Activated T-cell treated with anti-CD3 and anti-CD28 coated beads for 1 hour (primary cell): ENCODE data around the gene RASAL2.
"Not testable (repeated sequence)": the region's sequence is repeated elsewhere in the genome, so short reads cannot be mapped to it uniquely, and the experiment has no call there.

Experiments
- DNase-seq: peaks from one replicate; pipeline ENCODE4 v3.0.0-alpha.2; 2020; ENCODE audit warnings: low read depth

The RASAL2 gene

GRCh38 chr1:178283409-178283808, 189.5 kb downstream of the RASAL2 start:
- no peak for DNase-seq

GRCh38 chr1:178284058-178284457, 190.2 kb downstream of the RASAL2 start:
- DNase-seq, result no peak

GRCh38 chr1:178291166-178291565, 197.3 kb downstream of the RASAL2 start:
- DNase-seq, result no peak

- DNase-seq, result no peak
Observed at GRCh38 chr1:178294654-178295053, 200.8 kb downstream of the RASAL2 start.

DNA sequence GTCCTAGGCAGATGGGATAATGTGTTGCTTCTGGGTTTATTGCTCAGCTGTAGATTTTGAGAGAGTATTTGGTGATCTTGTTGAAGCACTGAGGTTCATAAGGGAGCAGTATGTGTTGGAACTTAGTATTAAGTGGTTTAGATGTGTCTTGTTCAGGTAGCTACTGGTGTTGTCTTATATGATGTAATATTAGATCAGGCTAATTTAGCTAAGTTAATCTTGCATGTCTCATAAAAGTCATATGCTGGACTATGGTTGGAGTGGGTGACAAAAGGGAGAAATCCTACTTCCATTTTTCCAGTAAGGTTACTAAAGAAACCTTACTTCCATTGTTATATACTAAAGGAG, 206.4 kb downstream of the RASAL2 start:
- DNase-seq, result no peak

- no peak for DNase-seq
Observed at GRCh38 chr1:178301141-178301540, 207.2 kb downstream of the RASAL2 start.

- DNase-seq, result no peak
Observed at GRCh38 chr1:178307264-178307663, 213.4 kb downstream of the RASAL2 start.

DNA sequence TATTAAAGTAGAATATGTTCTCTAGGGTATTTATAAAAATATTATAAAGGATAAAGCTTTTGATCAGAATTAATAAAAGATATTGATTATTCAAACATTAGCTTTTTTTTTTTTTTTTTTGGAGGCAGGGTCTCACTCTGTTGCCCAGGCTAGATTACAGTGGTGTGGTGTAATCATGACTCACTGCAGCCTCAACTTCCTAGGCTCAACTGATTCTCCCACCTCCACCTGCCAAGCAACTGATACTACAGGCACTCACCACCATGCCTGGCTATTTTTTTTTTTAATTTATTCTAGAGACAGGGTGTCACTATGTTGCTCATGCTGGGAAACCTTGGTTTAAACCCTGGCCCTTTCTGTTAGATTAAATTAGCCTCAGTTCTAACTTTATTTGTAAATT, 214.5 kb downstream of the RASAL2 start:
- DNase-seq, result no peak

GRCh38 chr1:178310685-178311105, 216.8 kb downstream of the RASAL2 start:
- DNase-seq, result no peak

GRCh38 chr1:178311164-178311563, 217.3 kb downstream of the RASAL2 start:
- no peak for DNase-seq

GRCh38 chr1:178320280-178320982, 226.5 kb downstream of the RASAL2 start:
- not testable (repeated sequence) for DNase-seq

DNA sequence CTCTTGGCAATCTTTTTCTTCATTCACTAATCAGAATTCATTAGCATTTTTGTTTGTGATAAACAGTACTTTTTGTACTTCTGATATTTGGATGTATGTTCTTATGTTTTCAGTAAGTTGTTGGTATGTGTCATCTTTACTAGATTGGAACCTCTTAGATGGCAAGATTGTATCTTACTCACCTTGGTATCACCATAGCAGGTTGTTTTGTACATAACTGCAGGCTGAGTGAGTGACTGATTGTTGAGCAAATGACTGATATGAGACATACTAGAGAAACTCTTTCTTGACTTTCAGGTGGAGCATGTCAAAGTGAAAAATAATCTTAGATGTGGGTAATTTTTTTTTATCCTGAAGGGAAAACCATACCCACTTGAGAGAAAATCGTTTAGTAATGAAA, 229.2 kb downstream of the RASAL2 start:
- DNase-seq, result no peak

- DNase-seq, result no peak
Observed at GRCh38 chr1:178324003-178324402, 230.1 kb downstream of the RASAL2 start.

- DNase-seq, result no peak
Observed at GRCh38 chr1:178328728-178329127, 234.8 kb downstream of the RASAL2 start.

GRCh38 chr1:178330153-178330552, 236.2 kb downstream of the RASAL2 start:
- no peak for DNase-seq

GRCh38 chr1:178330848-178331497, 237.1 kb downstream of the RASAL2 start:
- DNase-seq, result no peak

DNA sequence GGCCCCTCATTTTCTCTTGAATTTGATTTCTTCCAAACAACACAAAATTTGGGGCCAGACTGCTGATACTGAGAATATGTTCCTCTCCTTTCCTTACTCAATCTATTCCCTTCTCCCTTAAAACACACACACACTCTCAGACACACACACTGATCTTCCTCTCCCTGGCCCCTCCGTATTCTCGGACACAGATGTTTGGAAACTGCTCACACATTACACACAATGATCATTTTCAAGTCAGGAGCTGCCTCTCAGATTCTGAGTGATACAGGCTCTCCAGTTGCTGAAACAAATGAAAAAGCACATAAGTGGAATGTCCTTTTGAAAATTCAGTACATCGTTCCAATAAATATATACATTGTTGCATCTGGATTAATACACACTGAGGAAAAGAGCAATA, 241.5 kb downstream of the RASAL2 start:
- DNase-seq, result no peak

DNA sequence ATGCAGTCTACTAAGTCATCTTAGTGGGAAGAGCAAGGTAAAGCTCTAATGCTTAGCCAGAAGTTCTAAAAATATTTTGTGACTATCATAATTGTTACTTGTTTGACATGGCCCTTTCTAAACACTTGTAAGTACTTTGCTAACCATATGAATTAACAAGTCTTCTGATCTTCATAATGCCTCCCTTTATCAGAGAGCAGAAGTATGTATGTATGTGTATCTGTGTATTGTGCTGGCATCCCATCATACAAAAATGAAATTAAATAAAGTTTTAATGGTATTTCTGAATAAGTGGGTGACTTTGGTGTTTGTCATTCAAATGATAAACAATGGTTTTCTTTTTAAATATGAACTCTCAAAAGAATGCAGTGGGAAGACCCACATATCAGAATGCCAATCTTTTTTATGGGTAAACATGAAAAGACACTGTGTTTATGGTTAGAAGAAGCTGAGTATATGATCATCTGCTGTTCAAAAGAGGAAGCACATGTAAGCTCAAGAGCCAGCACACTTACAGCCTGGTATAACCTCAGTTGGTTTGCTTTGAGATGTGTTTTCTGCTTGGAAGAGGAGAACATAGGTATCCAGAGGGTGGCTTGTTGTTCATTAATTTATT, 243.3 kb downstream of the RASAL2 start:
- no peak for DNase-seq

DNA sequence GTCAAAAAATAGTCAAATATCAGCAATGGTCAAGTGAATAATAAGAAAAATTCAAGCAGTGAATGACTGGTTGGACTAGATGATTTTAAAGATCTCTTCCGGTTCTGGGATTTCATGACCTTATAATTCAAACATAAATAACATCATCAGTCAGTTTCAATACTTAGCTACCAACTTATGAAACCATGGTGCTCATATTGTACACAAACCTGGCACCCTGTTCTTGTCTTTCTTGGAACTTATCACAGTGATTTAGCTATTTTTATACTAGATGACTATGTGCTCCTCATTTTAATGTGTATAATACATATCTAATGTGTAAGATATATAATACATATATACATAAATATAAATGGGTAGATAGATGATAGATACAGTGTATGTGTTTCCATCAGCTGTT, 245.9 kb downstream of the RASAL2 start:
- no peak for DNase-seq

DNA sequence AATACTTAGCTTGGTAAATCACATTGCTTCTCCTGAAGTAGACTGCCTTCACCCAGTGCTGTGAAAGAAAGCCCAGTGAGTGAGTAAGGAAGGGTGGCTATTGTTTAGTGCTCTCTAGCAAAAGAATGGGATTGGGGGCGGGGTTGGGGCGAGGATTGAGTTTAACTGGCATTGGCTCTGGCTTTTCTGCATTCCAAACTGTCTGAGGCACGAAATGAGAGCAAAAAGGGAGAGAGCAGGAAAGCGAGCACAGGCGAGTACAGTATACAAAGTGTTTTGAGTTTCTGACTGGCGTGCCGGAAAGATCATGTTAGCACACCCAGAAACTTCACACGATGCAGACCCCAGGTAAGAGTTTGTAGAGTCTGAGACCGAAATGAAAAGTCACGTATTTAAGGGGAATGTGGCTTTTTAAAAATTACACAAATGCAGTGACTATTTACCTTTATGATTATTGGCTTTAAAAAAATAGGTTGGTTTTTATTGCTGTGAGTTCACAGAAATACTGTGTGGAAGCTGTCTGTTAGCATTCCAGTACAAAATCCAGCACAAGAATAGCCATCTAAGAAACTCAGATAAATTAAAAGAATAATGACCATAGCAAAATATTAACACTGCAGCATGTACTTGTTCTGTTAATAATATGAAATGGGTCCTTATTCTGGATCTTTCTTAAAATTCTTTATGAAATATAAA, 247.5 kb downstream of the RASAL2 start:
- no peak for DNase-seq

- DNase-seq, result no peak
Observed at GRCh38 chr1:178342745-178343144, 248.8 kb downstream of the RASAL2 start.

GRCh38 chr1:178344513-178345091, 250.7 kb downstream of the RASAL2 start:
- no peak for DNase-seq

- DNase-seq, result no peak
Observed at GRCh38 chr1:178345238-178345637, 251.3 kb downstream of the RASAL2 start.
